ENCODE results near the gene CLEC18B. TPM values are rescaled to one million over a fixed set of nuclear protein-coding genes. Genes with fewer than 3 reads are reported as not detected.

Gene CLEC18B
- polyA plus RNA-seq, 1 donor: 3.9 TPM

Other genes with a start within 250 kb of the CLEC18B start
- 81.2 TPM for gene PSMD7, start 124.7 kb downstream of the CLEC18B start, polyA plus RNA-seq (ENCODE audit: insufficient read length)
- 5.0 TPM for gene NPIPB15, start 45.2 kb downstream of the CLEC18B start, polyA plus RNA-seq (ENCODE audit: insufficient read length)
- 121 TPM for gene GLG1, start 185.6 kb upstream of the CLEC18B start, polyA plus RNA-seq (ENCODE audit: insufficient read length)
- 13.0 TPM for gene RFWD3, start 245.4 kb upstream of the CLEC18B start, polyA plus RNA-seq (ENCODE audit: insufficient read length)